K562 (cell line): Measurements from ENCODE around the gene GATA6. TPM values are rescaled to one million over a fixed set of nuclear protein-coding genes. Genes with fewer than 3 reads are reported as not detected.

ENCODE experiments used
- ATF2 ChIP-seq: sonication (generic); formaldehyde crosslinking; IDR thresholded peaks from 2 replicates; pipeline ENCODE4 v1.8.1; 2022; ENCODE audit warnings: missing genetic modification reagents
- ATF7 ChIP-seq: fragments of 450-650 bp; IDR thresholded peaks from 2 replicates; pipeline ENCODE4 v1.7.1; 2014; ENCODE audit warnings: mild to moderate bottlenecking, moderate library complexity
- BACH1 ChIP-seq: fragments of 200-800 bp; sonication (Bioruptor generic); IDR thresholded peaks from 2 replicates; pipeline ENCODE4 v1.6.1; 2016; ENCODE audit warnings: missing genetic modification characterization, missing compliant biosample characterization
- CXXC5 ChIP-seq: fragments of 250-450 bp; sonication (Bioruptor Pico); IDR thresholded peaks from 2 replicates; pipeline ENCODE4 v1.8.0; 2022; ENCODE audit warnings: inconsistent platforms, mild to moderate bottlenecking, moderate library complexity
- ELF4 ChIP-seq: fragments of 450-650 bp; formaldehyde crosslinking; IDR thresholded peaks from 2 replicates; pipeline ENCODE4 v1.4.0; 2022; ENCODE audit warnings: missing genetic modification characterization
- HDAC2 ChIP-seq: fragments of 450-650 bp; IDR thresholded peaks from 2 replicates; pipeline ENCODE4 v1.6.1; 2016; ENCODE audit warnings: mild to moderate bottlenecking
- MTA2 ChIP-seq: fragments of 450-650 bp; IDR thresholded peaks from 2 replicates; pipeline ENCODE4 v1.6.1; 2016; ENCODE audit warnings: low read depth
- PHF21A ChIP-seq: fragments of 450-650 bp; IDR thresholded peaks from 2 replicates; pipeline ENCODE4 v1.6.1; 2017; ENCODE audit warnings: low read depth, borderline replicate concordance
- PURB ChIP-seq: sonication (generic); formaldehyde crosslinking; IDR thresholded peaks from 2 replicates; pipeline ENCODE4 v1.9.0; 2021; ENCODE audit warnings: low read depth, mild to moderate bottlenecking, missing genetic modification reagents
- SIX5 ChIP-seq, 2 experiments: IDR thresholded peaks; 2 replicates each; pipeline ENCODE4 v1.6.1; 2011; ENCODE audit warnings: low read length in 2 of 2, borderline replicate concordance in 1 of 2, low read depth in 1 of 2, mild to moderate bottlenecking in 1 of 2, moderate library complexity in 1 of 2; ENCODE audit not compliant: insufficient read depth in 1 of 2
- SMAD4 ChIP-seq: fragments of 250-450 bp; sonication (Bioruptor Pico); conservative IDR thresholded peaks from 2 replicates; pipeline ENCODE4 v1.8.0; 2021; ENCODE audit warnings: inconsistent platforms, mild to moderate bottlenecking, moderate library complexity
- TFAP4 ChIP-seq: sonication (generic); formaldehyde crosslinking; IDR thresholded peaks from 2 replicates; pipeline ENCODE4 v1.8.0; 2022; ENCODE audit warnings: missing genetic modification reagents, mild to moderate bottlenecking, moderate library complexity, borderline replicate concordance
- THRAP3 ChIP-seq: fragments of 450-650 bp; IDR thresholded peaks from 2 replicates; pipeline ENCODE4 v1.6.1; 2016; ENCODE audit warnings: mild to moderate bottlenecking, inconsistent platforms, borderline replicate concordance
- VEZF1 ChIP-seq: fragments of 200-800 bp; sonication (Bioruptor generic); IDR thresholded peaks from 2 replicates; pipeline ENCODE4 v1.6.1; 2017; ENCODE audit warnings: missing genetic modification characterization, missing compliant biosample characterization
- YY1 ChIP-seq, 3 experiments: IDR thresholded peaks; 2 replicates each; pipeline ENCODE4 v1.6.1; 2011; ENCODE audit warnings: low read length in 2 of 3, mild to moderate bottlenecking in 2 of 3, moderate library complexity in 2 of 3, borderline replicate concordance in 1 of 3, control low read depth in 1 of 3, low read depth in 1 of 3; ENCODE audit not compliant: insufficient read depth in 3 of 3, insufficient replicate concordance in 2 of 3, control insufficient read depth in 1 of 3, insufficient read length in 1 of 3; ENCODE audit errors: extremely low read depth in 1 of 3
- ZNF165 ChIP-seq: fragments of 250-450 bp; sonication (Bioruptor Pico); IDR thresholded peaks from 2 replicates; pipeline ENCODE4 v1.4.0; 2020; ENCODE audit warnings: borderline replicate concordance
- ZNF263 ChIP-seq: sonication (generic); formaldehyde crosslinking; IDR thresholded peaks from 2 replicates; pipeline ENCODE4 v1.8.0; 2022; ENCODE audit warnings: mild to moderate bottlenecking, missing genetic modification reagents, borderline replicate concordance
- ZNF592 ChIP-seq: fragments of 450-650 bp; IDR thresholded peaks from 2 replicates; pipeline ENCODE4 v1.6.1; 2017; ENCODE audit warnings: antibody characterized with exemption, mild to moderate bottlenecking
- ZNF766 ChIP-seq: fragments of 200-800 bp; sonication (Bioruptor generic); conservative IDR thresholded peaks from 2 replicates; pipeline ENCODE4 v1.6.1; 2016; ENCODE audit warnings: missing genetic modification characterization, missing compliant biosample characterization
- polyA plus RNA-seq, 8 experiments: library from polyadenylated mRNA; depleted of rRNA in 4 of 8; stranded (reverse) in 5 of 8; unstranded in 3 of 8; fragments of >200 nt; fragmentation: Nextera tagmentation in 2 of 8; fragmentation: Illumina TruSeq in 1 of 8; extraction: Ambion mirVana in 2 of 8; extraction: Trizol in 1 of 8; gene quantifications; 2 replicates each; pipeline versions ENCODE4 v1.2.1 to v1.2.3, GENCODE V29; 2011 to 2014; ENCODE audit warnings: inconsistent platforms in 1 of 8, missing spikeins in 1 of 8
- total RNA-seq, 7 experiments: library from RNA; depleted of rRNA in 6 of 7; stranded (reverse); fragments of >200 nt in 6 of 7; fragmentation: Illumina TruSeq in 2 of 7; extraction: Trizol in 2 of 7; gene quantifications; 2 replicates each; pipeline versions ENCODE4 v1.2.1 to v1.2.3, GENCODE V29; 2011 to 2021; ENCODE audit warnings: low replicate concordance in 1 of 7

Gene GATA6
- total and polyA plus RNA-seq, 9 of the 15 experiments (the other 6 are each of a cell fraction or from before 2014, with no cell fraction given), result 0.01 to 0.24 (median 0.16) TPM; not detected in 5

GRCh38 chr18:22194151-22194598 is 24.8 kb downstream of the GATA6 start (continued):
- TF ChIP-seq ZNF592 (peak; percentile 77), ZNF766 (peak; percentile 82), ATF2 (CRISPR knock-in tag) (no peak), VEZF1 (CRISPR knock-in tag) (peak; percentile 78), PURB (CRISPR knock-in tag) (no peak), MTA2 (peak; percentile 90), ZNF165 (CRISPR knock-in tag) (no peak), BACH1 (tag) (0 out of 2 replicates have a peak, but pooled peaks have one; percentile 66), CXXC5 (CRISPR knock-in tag) (peak; percentile 65), TFAP4 (CRISPR knock-in tag) (peak; percentile 94), HDAC2 (peak; percentile 40), THRAP3 (no peak), ELF4 (CRISPR knock-in tag) (peak; percentile 75), PHF21A (no peak), SIX5 (IDR thresholded peaks at IDR 0.05; ENCODE audit: borderline replicate concordance in 1 of 2, insufficient read depth in 1 of 2, low read depth in 1 of 2, low read length in 2 of 2) (no peak), ATF7 (peak; percentile 31; the same call in 1 of the 2 replicates), YY1 (IDR thresholded peaks at IDR 0.05; ENCODE audit: borderline replicate concordance in 1 of 3, control insufficient read depth in 1 of 3, extremely low read depth in 1 of 3, insufficient read depth in 3 of 3, insufficient read length in 1 of 3, insufficient replicate concordance in 2 of 3, low read depth in 1 of 3, low read length in 2 of 3) (peak; percentile 45 to 93 (median 75)), SMAD4 (CRISPR knock-in tag) (peak; percentile 95), ZNF263 (CRISPR knock-in tag) (no peak)
